ENCODE measurements around the gene CAPN12. TPM values are rescaled to one million over a fixed set of nuclear protein-coding genes. Genes with fewer than 3 reads are reported as not detected.

Gene CAPN12
- polyA plus RNA-seq, 1 of the 3 experiments (the other 2 are of a cell fraction): 3.0 TPM

- Histone ChIP-seq H2AFZ (ENCODE audit: low read depth) (no peak overlapping the region), H4K20me1 (ENCODE audit: insufficient read depth) (no peaks in the 10 kb centered on the region), H3F3A (replicated peaks; ENCODE audit: insufficient read depth) (no peaks in the 10 kb centered on the region), H3K27me3 (ENCODE audit: insufficient read depth) (no peaks in the 10 kb centered on the region), H3K9me3 (no peaks in the 10 kb centered on the region), H3K9me2 (no peaks in the 10 kb centered on the region), H3K79me2 (ENCODE audit: insufficient read depth) (no peaks in the 10 kb centered on the region), H3K4me1 (ENCODE audit: control insufficient read depth in 1 of 2, insufficient read depth in 2 of 2, low read depth in 1 of 2, low read length in 1 of 2) (no peaks in the 10 kb centered on the region), H3K9ac (no peak overlapping the region), H3K27ac (ENCODE audit: low read depth in 2 of 2, low read length in 1 of 2) (no peak overlapping the region), H3K4me3 (ENCODE audit: low read depth in 2 of 2, low read length in 1 of 2) (no peak overlapping the region), H3K36me3 (replicated peaks in 1 of 2; ENCODE audit: control insufficient read depth in 1 of 2, insufficient read depth in 2 of 2, low read length in 1 of 2) (no peaks in the 10 kb centered on the region), H3K4me2 (no peak overlapping the region)
- CTCF ChIA-PET: interaction anchor here (0.7 to 1.2 kb wide), 2 partner anchors 9 to 106 kb away, joined by 3 read pairs; no protein-coding TSS in a partner anchor
- POLR2A ChIA-PET: no interaction called here
- TF ChIP-seq IRF3 (IDR thresholded peaks at IDR 0.05; ENCODE audit: low read depth, low read length) (no peak), MAX (IDR thresholded peaks at IDR 0.05; ENCODE audit: low read depth) (no peak), USF2 (IDR thresholded peaks at IDR 0.05; ENCODE audit: borderline replicate concordance, low read depth, low read length) (no peak), YY1 (IDR thresholded peaks at IDR 0.05; ENCODE audit: low read depth) (no peak), TCF12 (IDR thresholded peaks at IDR 0.05) (no peak)
- no peak for DNase-seq
- 93% methylated on average over 8 of the region's 9 CpGs for WGBS (ENCODE audit: low lambda C conversion rate)
These were observed 2.0 kb downstream of the CAPN12 start for GRCh38 chr19:38742296-38742695.

GRCh38 chr19:38741670-38742069 lies 2.6 kb downstream of the CAPN12 start:
- Histone ChIP-seq H3K4me3 (ENCODE audit: low read depth in 2 of 2, low read length in 1 of 2) (no peak overlapping the region), H2AFZ (ENCODE audit: low read depth) (no peak overlapping the region), H3K27ac (ENCODE audit: low read depth in 2 of 2, low read length in 1 of 2) (no peak overlapping the region), H3K9ac (no peak overlapping the region), H4K20me1 (ENCODE audit: insufficient read depth) (no peaks in the 10 kb centered on the region), H3K9me2 (no peaks in the 10 kb centered on the region), H3F3A (replicated peaks; ENCODE audit: insufficient read depth) (no peaks in the 10 kb centered on the region), H3K9me3 (no peaks in the 10 kb centered on the region), H3K4me2 (no peak overlapping the region), H3K36me3 (replicated peaks in 1 of 2; ENCODE audit: control insufficient read depth in 1 of 2, insufficient read depth in 2 of 2, low read length in 1 of 2) (no peaks in the 10 kb centered on the region), H3K27me3 (ENCODE audit: insufficient read depth) (no peaks in the 10 kb centered on the region), H3K79me2 (ENCODE audit: insufficient read depth) (no peaks in the 10 kb centered on the region), H3K4me1 (ENCODE audit: control insufficient read depth in 1 of 2, insufficient read depth in 2 of 2, low read depth in 1 of 2, low read length in 1 of 2) (peaks cover 0 to under 1% of the 10 kb centered on the region in 2 experiments; a peak in 1 of 4 replicates)
- peak; percentile 11 for DNase-seq
- CTCF ChIA-PET: interaction anchor here (0.7 to 1.2 kb wide), 2 partner anchors 9 to 105 kb away, joined by 3 read pairs; no protein-coding TSS in a partner anchor
- WGBS (ENCODE audit: low lambda C conversion rate): 92% methylated on average over 15 of the region's 15 CpGs
- POLR2A ChIA-PET: no interaction called here
- TF ChIP-seq REST (IDR thresholded peaks at IDR 0.05; ENCODE audit: low read depth, low read length) (no peak), RFX5 (IDR thresholded peaks at IDR 0.05; ENCODE audit: low read length) (no peak), POLR2AphosphoS5 (IDR thresholded peaks at IDR 0.05; ENCODE audit: low read depth, low read length) (no peak), SMC3 (IDR thresholded peaks at IDR 0.05; ENCODE audit: low read depth, low read length) (no peak), YY1 (IDR thresholded peaks at IDR 0.05; ENCODE audit: low read depth) (no peak), NRF1 (IDR thresholded peaks at IDR 0.05; ENCODE audit: low read depth, low read length) (no peak), NFIC (IDR thresholded peaks at IDR 0.05; ENCODE audit: borderline replicate concordance) (no peak), CTCF (IDR thresholded peaks at IDR 0.05) (no peak)
